Cortex of kidney (tissue), 1 donor: ENCODE results near the gene USP6NL.

Experiments
- DNase-seq: peaks from one replicate; lab custom pipeline; 2025; lab: John Stamatoyannopoulos, UW

USP6NL gene

GRCh38 chr10:11616021-11616420 is 4.6 kb upstream of the USP6NL start:
- no peak for DNase-seq

GRCh38 chr10:11615396-11615795 is 3.9 kb upstream of the USP6NL start:
- no peak for DNase-seq

GRCh38 chr10:11612021-11613001 is 861 bp upstream of the USP6NL start:
- DNase-seq: no peak

- no peak for DNase-seq
Observed at GRCh38 chr10:11610826-11611247, 613 bp downstream of the USP6NL start.

GRCh38 chr10:11610166-11610825 is 1.2 kb downstream of the USP6NL start:
- no peak for DNase-seq

- no peak for DNase-seq
Observed at GRCh38 chr10:11609492-11610093, 1.9 kb downstream of the USP6NL start.

- DNase-seq: no peak
Observed at GRCh38 chr10:11609052-11609451, 2.4 kb downstream of the USP6NL start.

GRCh38 chr10:11608159-11609013 is 3.1 kb downstream of the USP6NL start:
- no peak for DNase-seq

GRCh38 chr10:11605807-11606408 is 5.5 kb downstream of the USP6NL start:
- no peak for DNase-seq

- no peak for DNase-seq
Observed at GRCh38 chr10:11604865-11605650, 6.4 kb downstream of the USP6NL start.

GRCh38 chr10:11603741-11604140 is 7.7 kb downstream of the USP6NL start:
- DNase-seq: no peak

- no peak for DNase-seq
Observed at GRCh38 chr10:11602919-11603523, 8.4 kb downstream of the USP6NL start.

- DNase-seq: no peak
Observed at GRCh38 chr10:11602358-11602757, 9.1 kb downstream of the USP6NL start.

GRCh38 chr10:11601670-11602069 is 9.8 kb downstream of the USP6NL start:
- DNase-seq: no peak

GRCh38 chr10:11600280-11600679 is 11.2 kb downstream of the USP6NL start:
- DNase-seq: no peak

GRCh38 chr10:11598712-11599397 is 12.6 kb downstream of the USP6NL start:
- no peak for DNase-seq

- no peak for DNase-seq
Observed at GRCh38 chr10:11597470-11597869, 14.0 kb downstream of the USP6NL start.

- no peak for DNase-seq
Observed at GRCh38 chr10:11595395-11595692, 16.1 kb downstream of the USP6NL start.

GRCh38 chr10:11594589-11595394 is 16.7 kb downstream of the USP6NL start:
- DNase-seq: no peak
